Measurements from ENCODE around the gene LAMB3. TPM values are rescaled to one million over a fixed set of nuclear protein-coding genes. Genes with fewer than 3 reads are reported as not detected.
A peak's percentile ranks its signal among the peaks of the same experiment; 100 is the strongest.

LAMB3 gene
- polyA plus RNA-seq, 1 donor (not counting 4 experiments of a cell fraction or from before 2014, with no cell fraction given), result 659 TPM

- H2AFZ ChIP-seq (ENCODE audit: control insufficient read depth, low read length), result no peak overlapping the region
- H3K27me3 ChIP-seq (ENCODE audit: control insufficient read depth, extremely low read depth, insufficient read depth, low read length), result no peaks in the 10 kb centered on the region
- peaks cover 84 to 100% of the 10 kb centered on the region in 2 experiments for H3K36me3 ChIP-seq (ENCODE audit: control insufficient read depth in 2 of 2, extremely low read depth in 1 of 2, insufficient read depth in 2 of 2, low read length in 2 of 2)
- no peak overlapping the region for H3K27ac ChIP-seq (ENCODE audit: control insufficient read depth, insufficient read depth, low read length)
- DNase-seq (ENCODE audit: low read depth, low spot score) (peak; percentile 44), FAIRE-seq (peak; percentile 13)
- dilution Hi-C loops (cut with MboI; ENCODE audit: extremely low pct_ligation_motif_present, low sequenced_read_pairs), result no loop called here
- H3K4me3 ChIP-seq (ENCODE audit: control insufficient read depth in 2 of 3, extremely low read depth in 1 of 3, insufficient read depth in 2 of 3, low read depth in 1 of 3, low read length in 3 of 3), result no peak overlapping the region
- H3K4me2 ChIP-seq (ENCODE audit: control insufficient read depth, extremely low read depth, insufficient read depth, low read depth, low read length), result no peak overlapping the region
- no peak overlapping the region for H3K9ac ChIP-seq (ENCODE audit: control insufficient read depth, extremely low read depth, insufficient read depth, low read length)
- H3K4me1 ChIP-seq (ENCODE audit: control insufficient read depth, extremely low read depth, insufficient read depth, low read length), result no peaks in the 10 kb centered on the region
- TF ChIP-seq CTCF (optimal IDR thresholded peaks at IDR 0.05 in 1 of 3, IDR thresholded peaks at IDR 0.05 in 1 of 3, conservative IDR thresholded peaks at IDR 0.05 in 1 of 3; ENCODE audit: extremely low read depth in 1 of 3, insufficient read depth in 2 of 3, low read length in 3 of 3), result no peak
- TF ChIP-seq EZH2 (IDR thresholded peaks at IDR 0.05; ENCODE audit: low read length), result no peak
- H3K9me1 ChIP-seq (ENCODE audit: control insufficient read depth, extremely low read depth, insufficient read depth, low read length), result no peaks in the 10 kb centered on the region
- no peaks in the 10 kb centered on the region for H3K9me3 ChIP-seq (ENCODE audit: control insufficient read depth, low read depth, low read length)
- H4K20me1 ChIP-seq (ENCODE audit: control insufficient read depth, extremely low read depth, insufficient read depth, low read length), result peaks cover 94% of the 10 kb centered on the region
- H3K79me2 ChIP-seq (ENCODE audit: control insufficient read depth, insufficient read depth, low read length), result no peaks in the 10 kb centered on the region
These were observed 32.3 kb downstream of the LAMB3 start for GRCh38 chr1:209619696-209620486.

GRCh38 chr1:209618756-209619420, 33.3 kb downstream of the LAMB3 start:
- H3K9ac ChIP-seq (ENCODE audit: control insufficient read depth, extremely low read depth, insufficient read depth, low read length), result no peak overlapping the region
- no peaks in the 10 kb centered on the region for H3K27me3 ChIP-seq (ENCODE audit: control insufficient read depth, extremely low read depth, insufficient read depth, low read length)
- peaks cover 78 to 98% of the 10 kb centered on the region in 2 experiments for H3K36me3 ChIP-seq (ENCODE audit: control insufficient read depth in 2 of 2, extremely low read depth in 1 of 2, insufficient read depth in 2 of 2, low read length in 2 of 2)
- no peak overlapping the region for H2AFZ ChIP-seq (ENCODE audit: control insufficient read depth, low read length)
- H3K79me2 ChIP-seq (ENCODE audit: control insufficient read depth, insufficient read depth, low read length), result no peaks in the 10 kb centered on the region
- no peak overlapping the region for H3K4me3 ChIP-seq (ENCODE audit: control insufficient read depth in 2 of 3, extremely low read depth in 1 of 3, insufficient read depth in 2 of 3, low read depth in 1 of 3, low read length in 3 of 3)
- H3K4me2 ChIP-seq (ENCODE audit: control insufficient read depth, extremely low read depth, insufficient read depth, low read depth, low read length), result no peak overlapping the region
- H3K9me1 ChIP-seq (ENCODE audit: control insufficient read depth, extremely low read depth, insufficient read depth, low read length), result no peaks in the 10 kb centered on the region
- H4K20me1 ChIP-seq (ENCODE audit: control insufficient read depth, extremely low read depth, insufficient read depth, low read length), result peaks cover 90% of the 10 kb centered on the region
- no peaks in the 10 kb centered on the region for H3K4me1 ChIP-seq (ENCODE audit: control insufficient read depth, extremely low read depth, insufficient read depth, low read length)
- FAIRE-seq (peak; percentile 53), DNase-seq (ENCODE audit: low read depth, low spot score) (peak; percentile 68)
- TF ChIP-seq CTCF (optimal IDR thresholded peaks at IDR 0.05 in 1 of 3, IDR thresholded peaks at IDR 0.05 in 1 of 3, conservative IDR thresholded peaks at IDR 0.05 in 1 of 3; ENCODE audit: extremely low read depth in 1 of 3, insufficient read depth in 2 of 3, low read length in 3 of 3), result no peak
- TF ChIP-seq EZH2 (IDR thresholded peaks at IDR 0.05; ENCODE audit: low read length), result no peak
- no peaks in the 10 kb centered on the region for H3K9me3 ChIP-seq (ENCODE audit: control insufficient read depth, low read depth, low read length)
- H3K27ac ChIP-seq (ENCODE audit: control insufficient read depth, insufficient read depth, low read length), result no peak overlapping the region
- dilution Hi-C loops (cut with MboI; ENCODE audit: extremely low pct_ligation_motif_present, low sequenced_read_pairs), result no loop called here

All from keratinocyte (primary cell).